ENCODE results near the gene SERTAD4. TPM values are rescaled to one million over a fixed set of nuclear protein-coding genes. Genes with fewer than 3 reads are reported as not detected.

The SERTAD4 gene
- total RNA-seq, 2 experiments from 2014 or later: not detected

- H3K9me3 Mint-ChIP-seq: no peaks in the 10 kb centered on the region
- H3K36me3 Mint-ChIP-seq (ENCODE audit: low read depth): no peaks in the 10 kb centered on the region
- ChIA-PET POLR2A (no interaction called here), CTCF (no interaction called here)
- H3K4me3 Mint-ChIP-seq: no peak overlapping the region
- DNase-seq (no peak), ATAC-seq (no peak)
- no peak overlapping the region for H3K27ac Mint-ChIP-seq
- intact Hi-C loops (cut with micrococcal nuclease): no loop called here
- no peaks in the 10 kb centered on the region for H3K4me1 Mint-ChIP-seq (ENCODE audit: low read depth)
- TF ChIP-seq CTCF (IDR thresholded peaks at IDR 0.05): no peak
- H3K27me3 Mint-ChIP-seq: peaks cover 20% of the 10 kb centered on the region
Measured at GRCh38 chr1:210223226-210223904, 9.2 kb upstream of the SERTAD4 start.

GRCh38 chr1:210228158-210228557 is 4.4 kb upstream of the SERTAD4 start:
- no peak for TF ChIP-seq CTCF (IDR thresholded peaks at IDR 0.05)
- POLR2A ChIA-PET: no interaction called here
- ATAC-seq: no peak
- no peak overlapping the region for H3K27ac Mint-ChIP-seq
- no peaks in the 10 kb centered on the region for H3K36me3 Mint-ChIP-seq (ENCODE audit: low read depth)
- DNase-seq: no peak
- H3K4me3 Mint-ChIP-seq: no peak overlapping the region
- H3K4me1 Mint-ChIP-seq (ENCODE audit: low read depth): peaks cover 4% of the 10 kb centered on the region
- intact Hi-C loops (cut with micrococcal nuclease): no loop called here
- peaks cover 28% of the 10 kb centered on the region for H3K27me3 Mint-ChIP-seq
- H3K9me3 Mint-ChIP-seq: no peaks in the 10 kb centered on the region
- CTCF ChIA-PET: interaction anchor here (1.0 kb wide), 1 partner anchor 64 kb away, joined by 3 read pairs; no protein-coding TSS in a partner anchor

- CTCF ChIA-PET: no interaction called here
- H3K36me3 Mint-ChIP-seq (ENCODE audit: low read depth): no peaks in the 10 kb centered on the region
- no peak overlapping the region for H3K4me3 Mint-ChIP-seq
- ATAC-seq (no peak), DNase-seq (no peak)
- peaks cover 30% of the 10 kb centered on the region for H3K27me3 Mint-ChIP-seq
- peaks cover 8% of the 10 kb centered on the region for H3K4me1 Mint-ChIP-seq (ENCODE audit: low read depth)
- POLR2A ChIA-PET: interaction anchor here (0.7 kb wide), 1 partner anchor 110 kb away, joined by 3 read pairs; no protein-coding TSS in a partner anchor
- H3K9me3 Mint-ChIP-seq: no peaks in the 10 kb centered on the region
- no peak for TF ChIP-seq CTCF (IDR thresholded peaks at IDR 0.05)
- H3K27ac Mint-ChIP-seq: no peak overlapping the region
- intact Hi-C loops (cut with micrococcal nuclease): no loop called here
Measured at GRCh38 chr1:210230149-210230695, 2.4 kb upstream of the SERTAD4 start.

- CTCF ChIA-PET: no interaction called here
- peaks cover 39% of the 10 kb centered on the region for H3K27me3 Mint-ChIP-seq
- intact Hi-C loops (cut with micrococcal nuclease): no loop called here
- DNase-seq (no peak), ATAC-seq (no peak)
- no peaks in the 10 kb centered on the region for H3K9me3 Mint-ChIP-seq
- peak overlapping the region; percentile 43 for H3K4me3 Mint-ChIP-seq
- TF ChIP-seq CTCF (IDR thresholded peaks at IDR 0.05): no peak
- POLR2A ChIA-PET: no interaction called here
- no peak overlapping the region for H3K27ac Mint-ChIP-seq
- H3K36me3 Mint-ChIP-seq (ENCODE audit: low read depth): no peaks in the 10 kb centered on the region
- peaks cover 8% of the 10 kb centered on the region for H3K4me1 Mint-ChIP-seq (ENCODE audit: low read depth)
Measured at GRCh38 chr1:210231846-210232510, 618 bp upstream of the SERTAD4 start.

- H3K27ac Mint-ChIP-seq: no peak overlapping the region
- no peaks in the 10 kb centered on the region for H3K36me3 Mint-ChIP-seq (ENCODE audit: low read depth)
- peaks cover 8% of the 10 kb centered on the region for H3K4me1 Mint-ChIP-seq (ENCODE audit: low read depth)
- no peak overlapping the region for H3K4me3 Mint-ChIP-seq
- CTCF ChIA-PET: no interaction called here
- no peaks in the 10 kb centered on the region for H3K9me3 Mint-ChIP-seq
- DNase-seq (peak; percentile 12), ATAC-seq (peak; percentile 41)
- POLR2A ChIA-PET: interaction anchor here (0.7 kb wide), 1 partner anchor 19 kb away, joined by 3 read pairs; no protein-coding TSS in a partner anchor
- TF ChIP-seq CTCF (IDR thresholded peaks at IDR 0.05): no peak
- peaks cover 47% of the 10 kb centered on the region for H3K27me3 Mint-ChIP-seq
- intact Hi-C loops (cut with micrococcal nuclease): no loop called here
Measured at GRCh38 chr1:210233216-210233494, 559 bp downstream of the SERTAD4 start.

Data from activated CD8-positive, alpha-beta T cell treated with anti-CD3 and anti-CD28 coated beads for 36 hours (primary cell).